HCT116 (cell line): ENCODE data around the gene GPR34.

Experiments
- ATF3 ChIP-seq: IDR thresholded peaks from 2 replicates; pipeline ENCODE4 v1.6.1; 2012
- CTCF ChIP-seq, 3 experiments: fragments of 200-600 bp in 1 of 3; sonication (generic) in 1 of 3; IDR thresholded peaks in 2 of 3; conservative IDR thresholded peaks in 1 of 3; 2 replicates each; pipeline ENCODE4 v1.5.1; 2012 to 2017; ENCODE audit warnings: low read depth in 2 of 3, low read length in 2 of 3, antibody characterized with exemption in 1 of 3, borderline replicate concordance in 1 of 3, control low read depth in 1 of 3, mild to moderate bottlenecking in 1 of 3, mixed read lengths in 1 of 3, mixed run types in 1 of 3, moderate library complexity in 1 of 3; ENCODE audit not compliant: insufficient read depth in 1 of 3
- EZH2 ChIP-seq: fragments of 200-600 bp; sonication (generic); IDR thresholded peaks from 2 replicates; pipeline ENCODE4 v1.6.1; 2017; ENCODE audit warnings: antibody characterized with exemption, mixed run types
- JUND ChIP-seq: IDR thresholded peaks from 2 replicates; pipeline ENCODE4 v1.6.1; 2012
- POLR2AphosphoS5 ChIP-seq: IDR thresholded peaks from 2 replicates; pipeline ENCODE4 v1.6.1; 2011; ENCODE audit warnings: mild to moderate bottlenecking, low read depth, low read length, moderate library complexity
- TCF7L2 ChIP-seq: IDR thresholded peaks from 2 replicates; pipeline ENCODE4 v1.7.0; 2011; ENCODE audit warnings: borderline replicate concordance, inconsistent platforms; ENCODE audit not compliant: insufficient read depth, insufficient read length; ENCODE audit errors: extremely low read depth
- ZFX ChIP-seq: fragments of 450-650 bp; IDR thresholded peaks from 2 replicates; pipeline ENCODE4 v1.6.1; 2017

- TF ChIP-seq ZFX (no peak), POLR2AphosphoS5 (no peak), CTCF (IDR thresholded peaks at IDR 0.05 in 2 of 3, conservative IDR thresholded peaks at IDR 0.05 in 1 of 3; ENCODE audit: borderline replicate concordance in 1 of 3, insufficient read depth in 1 of 3, low read depth in 2 of 3, low read length in 2 of 3) (no peak), EZH2 (no peak), ATF3 (no peak), TCF7L2 (no peak), JUND (no peak)
Observed at GRCh38 chrX:41666251-41666650, 22.5 kb upstream of the GPR34 start.
